ENCODE measurements around the gene LRP8. TPM values are rescaled to one million over a fixed set of nuclear protein-coding genes. Genes with fewer than 3 reads are reported as not detected.

Gene LRP8
- total RNA-seq, 1 experiment from 2014 or later: 69.5 TPM

DNA sequence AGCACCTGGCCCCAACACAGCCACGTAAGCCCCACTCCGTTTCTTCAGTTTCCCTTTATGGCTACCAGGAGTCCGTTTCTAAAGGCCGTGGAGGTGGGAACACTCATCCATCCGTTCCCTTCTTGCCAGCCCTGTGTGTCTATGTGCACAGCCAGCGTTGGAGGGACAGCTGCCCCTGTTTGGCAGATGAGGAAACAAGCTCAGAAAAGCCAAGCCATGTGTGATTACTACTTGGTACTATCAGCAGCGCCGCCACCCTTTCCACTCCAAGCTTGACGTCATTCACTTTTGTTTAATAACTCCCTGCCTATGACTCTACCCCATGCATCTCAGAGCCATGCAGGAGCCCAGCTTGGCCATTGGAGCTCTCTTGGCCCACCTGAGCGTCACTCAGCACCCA is 3.5 kb downstream of the LRP8 start (continued):
- TF ChIP-seq NFYB (CRISPR knock-in tag; conservative IDR thresholded peaks at IDR 0.05; ENCODE audit: low read depth) (no peak), PRRX2 (CRISPR knock-in tag; IDR thresholded peaks at IDR 0.05) (no peak)

DNA sequence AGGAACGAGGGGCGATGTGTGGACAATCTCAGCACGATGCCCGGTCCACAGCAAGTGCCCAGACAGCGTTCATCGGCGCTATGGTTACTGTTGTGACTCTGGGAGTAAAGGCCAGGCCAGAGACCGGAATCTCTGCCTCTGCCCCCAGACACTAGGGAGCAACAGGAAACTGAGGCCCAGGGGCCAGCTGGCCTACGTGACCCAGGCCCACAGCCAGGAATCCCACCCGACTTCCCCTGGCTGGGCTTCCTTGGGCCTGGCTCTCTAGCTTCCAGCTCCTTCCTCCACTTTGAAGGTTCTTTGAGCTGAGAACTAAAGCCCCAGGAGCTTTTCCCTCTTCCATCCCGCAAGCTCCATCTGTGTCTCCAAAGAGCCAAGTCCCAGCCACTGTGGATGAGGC is 4.6 kb downstream of the LRP8 start:
- Mint-ChIP-seq H3K9me3 (no peaks in the 10 kb centered on the region), H3K4me3 (no peak overlapping the region), H3K27ac (no peak overlapping the region), H3K4me1 (peaks cover 36% of the 10 kb centered on the region), H3K27me3 (ENCODE audit: low read depth) (no peaks in the 10 kb centered on the region), H3K36me3 (peaks cover 44% of the 10 kb centered on the region)
- DNase-seq (ENCODE audit: low spot score) (no peak), ATAC-seq (no peak)
- CTCF ChIA-PET: interaction anchor here (1.0 kb wide), 1 partner anchor 69 kb away, joined by 3 read pairs; no protein-coding TSS in a partner anchor
- POLR2A ChIA-PET: no interaction called here
- TF ChIP-seq, protein P1, sequence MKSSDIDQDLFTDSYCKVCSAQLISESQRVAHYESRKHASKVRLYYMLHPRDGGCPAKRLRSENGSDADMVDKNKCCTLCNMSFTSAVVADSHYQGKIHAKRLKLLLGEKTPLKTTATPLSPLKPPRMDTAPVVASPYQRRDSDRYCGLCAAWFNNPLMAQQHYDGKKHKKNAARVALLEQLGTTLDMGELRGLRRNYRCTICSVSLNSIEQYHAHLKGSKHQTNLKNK (CRISPR knock-in tag; IDR thresholded peaks at IDR 0.05): no peak
- TF ChIP-seq TEAD4 (CRISPR knock-in tag; IDR thresholded peaks at IDR 0.05) (no peak), TEAD1 (CRISPR knock-in tag; IDR thresholded peaks at IDR 0.05) (no peak), ZNF396 (CRISPR knock-in tag; IDR thresholded peaks at IDR 0.05; ENCODE audit: borderline replicate concordance) (no peak), ETV6 (CRISPR knock-in tag; IDR thresholded peaks at IDR 0.05) (no peak), SP1 (CRISPR knock-in tag; conservative IDR thresholded peaks at IDR 0.05) (no peak), GTF2I (CRISPR knock-in tag; conservative IDR thresholded peaks at IDR 0.05) (no peak), ZNF263 (CRISPR knock-in tag; IDR thresholded peaks at IDR 0.05; ENCODE audit: low read depth) (no peak), MXD4 (CRISPR knock-in tag; IDR thresholded peaks at IDR 0.05; ENCODE audit: borderline replicate concordance) (no peak), OVOL2 (CRISPR knock-in tag; IDR thresholded peaks at IDR 0.05; ENCODE audit: borderline replicate concordance) (no peak), FOXK1 (CRISPR knock-in tag; IDR thresholded peaks at IDR 0.05) (no peak), NFYB (CRISPR knock-in tag; conservative IDR thresholded peaks at IDR 0.05; ENCODE audit: low read depth) (no peak)
- TF ChIP-seq, protein P2, sequence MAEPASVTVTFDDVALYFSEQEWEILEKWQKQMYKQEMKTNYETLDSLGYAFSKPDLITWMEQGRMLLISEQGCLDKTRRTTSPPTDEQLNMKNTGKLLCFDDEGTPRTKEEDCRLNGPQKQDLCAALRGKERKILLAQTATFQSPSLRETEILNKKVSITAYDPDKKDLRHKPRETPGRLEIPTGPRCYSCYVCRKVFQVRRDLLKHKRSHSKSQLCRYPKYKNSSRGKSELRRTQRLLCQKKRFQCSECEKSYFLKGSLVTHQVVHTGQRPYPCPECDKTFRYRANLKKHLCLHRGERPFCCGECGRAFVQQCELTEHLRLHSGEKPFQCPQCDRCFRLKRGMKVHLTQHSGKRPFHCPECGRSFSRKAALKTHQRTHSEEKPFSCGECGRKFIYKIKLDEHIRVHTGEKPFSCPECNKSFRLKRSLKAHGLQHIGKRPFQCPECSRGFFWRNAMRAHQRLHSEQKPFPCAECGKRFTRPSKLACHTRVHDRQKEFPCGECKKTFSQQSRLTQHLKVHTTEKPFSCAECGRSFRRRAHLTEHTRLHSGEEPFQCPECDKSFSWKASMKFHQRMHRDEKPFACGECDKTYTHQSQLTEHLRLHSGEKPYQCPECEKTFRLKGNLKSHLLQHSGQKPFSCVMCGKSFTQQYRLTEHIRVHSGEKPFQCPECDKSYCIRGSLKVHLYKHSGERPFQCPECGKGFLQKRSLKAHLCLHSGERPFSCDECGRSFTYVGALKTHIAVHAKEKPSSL (CRISPR knock-in tag; conservative IDR thresholded peaks at IDR 0.05): no peak
- TF ChIP-seq, protein P3, sequence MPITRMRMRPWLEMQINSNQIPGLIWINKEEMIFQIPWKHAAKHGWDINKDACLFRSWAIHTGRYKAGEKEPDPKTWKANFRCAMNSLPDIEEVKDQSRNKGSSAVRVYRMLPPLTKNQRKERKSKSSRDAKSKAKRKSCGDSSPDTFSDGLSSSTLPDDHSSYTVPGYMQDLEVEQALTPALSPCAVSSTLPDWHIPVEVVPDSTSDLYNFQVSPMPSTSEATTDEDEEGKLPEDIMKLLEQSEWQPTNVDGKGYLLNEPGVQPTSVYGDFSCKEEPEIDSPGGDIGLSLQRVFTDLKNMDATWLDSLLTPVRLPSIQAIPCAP (CRISPR knock-in tag; IDR thresholded peaks at IDR 0.05): no peak

GRCh38 chr1:53321776-53322602 is 5.9 kb downstream of the LRP8 start:
- TF ChIP-seq, protein P4, sequence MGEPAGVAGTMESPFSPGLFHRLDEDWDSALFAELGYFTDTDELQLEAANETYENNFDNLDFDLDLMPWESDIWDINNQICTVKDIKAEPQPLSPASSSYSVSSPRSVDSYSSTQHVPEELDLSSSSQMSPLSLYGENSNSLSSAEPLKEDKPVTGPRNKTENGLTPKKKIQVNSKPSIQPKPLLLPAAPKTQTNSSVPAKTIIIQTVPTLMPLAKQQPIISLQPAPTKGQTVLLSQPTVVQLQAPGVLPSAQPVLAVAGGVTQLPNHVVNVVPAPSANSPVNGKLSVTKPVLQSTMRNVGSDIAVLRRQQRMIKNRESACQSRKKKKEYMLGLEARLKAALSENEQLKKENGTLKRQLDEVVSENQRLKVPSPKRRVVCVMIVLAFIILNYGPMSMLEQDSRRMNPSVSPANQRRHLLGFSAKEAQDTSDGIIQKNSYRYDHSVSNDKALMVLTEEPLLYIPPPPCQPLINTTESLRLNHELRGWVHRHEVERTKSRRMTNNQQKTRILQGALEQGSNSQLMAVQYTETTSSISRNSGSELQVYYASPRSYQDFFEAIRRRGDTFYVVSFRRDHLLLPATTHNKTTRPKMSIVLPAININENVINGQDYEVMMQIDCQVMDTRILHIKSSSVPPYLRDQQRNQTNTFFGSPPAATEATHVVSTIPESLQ (CRISPR knock-in tag; IDR thresholded peaks at IDR 0.05): no peak
- TF ChIP-seq ZNF263 (CRISPR knock-in tag; IDR thresholded peaks at IDR 0.05; ENCODE audit: low read depth): no peak
- no peak for TF ChIP-seq ETV6 (CRISPR knock-in tag; IDR thresholded peaks at IDR 0.05)
- no peak for TF ChIP-seq HMGA2 (CRISPR knock-in tag; IDR thresholded peaks at IDR 0.05)
- TF ChIP-seq ZNF416 (CRISPR knock-in tag; IDR thresholded peaks at IDR 0.05): no peak
- TF ChIP-seq, protein P3 (CRISPR knock-in tag; IDR thresholded peaks at IDR 0.05): no peak
- TF ChIP-seq FOXP1 (CRISPR knock-in tag; IDR thresholded peaks at IDR 0.05; ENCODE audit: borderline replicate concordance): no peak
- TF ChIP-seq ZNF232 (CRISPR knock-in tag; IDR thresholded peaks at IDR 0.05): no peak
- TF ChIP-seq, protein P5, sequence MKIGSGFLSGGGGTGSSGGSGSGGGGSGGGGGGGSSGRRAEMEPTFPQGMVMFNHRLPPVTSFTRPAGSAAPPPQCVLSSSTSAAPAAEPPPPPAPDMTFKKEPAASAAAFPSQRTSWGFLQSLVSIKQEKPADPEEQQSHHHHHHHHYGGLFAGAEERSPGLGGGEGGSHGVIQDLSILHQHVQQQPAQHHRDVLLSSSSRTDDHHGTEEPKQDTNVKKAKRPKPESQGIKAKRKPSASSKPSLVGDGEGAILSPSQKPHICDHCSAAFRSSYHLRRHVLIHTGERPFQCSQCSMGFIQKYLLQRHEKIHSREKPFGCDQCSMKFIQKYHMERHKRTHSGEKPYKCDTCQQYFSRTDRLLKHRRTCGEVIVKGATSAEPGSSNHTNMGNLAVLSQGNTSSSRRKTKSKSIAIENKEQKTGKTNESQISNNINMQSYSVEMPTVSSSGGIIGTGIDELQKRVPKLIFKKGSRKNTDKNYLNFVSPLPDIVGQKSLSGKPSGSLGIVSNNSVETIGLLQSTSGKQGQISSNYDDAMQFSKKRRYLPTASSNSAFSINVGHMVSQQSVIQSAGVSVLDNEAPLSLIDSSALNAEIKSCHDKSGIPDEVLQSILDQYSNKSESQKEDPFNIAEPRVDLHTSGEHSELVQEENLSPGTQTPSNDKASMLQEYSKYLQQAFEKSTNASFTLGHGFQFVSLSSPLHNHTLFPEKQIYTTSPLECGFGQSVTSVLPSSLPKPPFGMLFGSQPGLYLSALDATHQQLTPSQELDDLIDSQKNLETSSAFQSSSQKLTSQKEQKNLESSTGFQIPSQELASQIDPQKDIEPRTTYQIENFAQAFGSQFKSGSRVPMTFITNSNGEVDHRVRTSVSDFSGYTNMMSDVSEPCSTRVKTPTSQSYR (CRISPR knock-in tag; IDR thresholded peaks at IDR 0.05): no peak
- TF ChIP-seq ZNF423 (CRISPR knock-in tag; IDR thresholded peaks at IDR 0.05): no peak
- H3K4me1 Mint-ChIP-seq: peaks cover 47% of the 10 kb centered on the region
- ChIA-PET CTCF (no interaction called here), POLR2A (no interaction called here)
- no peaks in the 10 kb centered on the region for H3K27me3 Mint-ChIP-seq (ENCODE audit: low read depth)
- H3K36me3 Mint-ChIP-seq: peaks cover 46% of the 10 kb centered on the region
- H3K27ac Mint-ChIP-seq: no peak overlapping the region
- H3K4me3 Mint-ChIP-seq: no peak overlapping the region
- no peak for DNase-seq (ENCODE audit: low spot score)
- no peaks in the 10 kb centered on the region for H3K9me3 Mint-ChIP-seq
- ATAC-seq: no peak
